Urothelium cell line (cell line): ENCODE results near the gene TMEM132A.
"Not testable (repeated sequence)": the region's sequence is repeated elsewhere in the genome, so short reads cannot be mapped to it uniquely, and the experiment has no call there.

Source experiments
- DNase-seq: peaks from one replicate; pipeline ENCODE4 v3.0.0; 2011; ENCODE audit warnings: low spot score, mixed read lengths
- FAIRE-seq: peaks from 2 replicates; lab custom pipeline; 2011; peaks lifted over from hg19 to GRCh38; lab: Jason Lieb, UNC

Gene TMEM132A

GRCh38 chr11:60902625-60903024 lies 21.6 kb upstream of the TMEM132A start:
- no peak for FAIRE-seq

GRCh38 chr11:60905047-60905446 lies 19.2 kb upstream of the TMEM132A start:
- FAIRE-seq (no peak), DNase-seq (no peak)

More at GRCh38 chr11:60902625-60903024, 21.6 kb upstream of the TMEM132A start:
- DNase-seq, result no peak

GRCh38 chr11:60905551-60906113 lies 18.6 kb upstream of the TMEM132A start:
- no peak for FAIRE-seq
- DNase-seq, result no peak

- DNase-seq (peak; percentile 98), FAIRE-seq (no peak)
These were observed 17.9 kb upstream of the TMEM132A start, which contains the start of gene PRPF19 for GRCh38 chr11:60906132-60906972. Gene PRPF19 (minus strand): TSS chr11:60906585. CDS start chr11:60906382, 203 bp downstream.

- DNase-seq (no peak), FAIRE-seq (no peak)
These were observed 15.5 kb upstream of the TMEM132A start for GRCh38 chr11:60908803-60909202.

- DNase-seq, FAIRE-seq: not testable (repeated sequence)
These were observed 14.5 kb upstream of the TMEM132A start for GRCh38 chr11:60909680-60910280.

- no peak for FAIRE-seq
- DNase-seq, result no peak
These were observed 14.0 kb upstream of the TMEM132A start for GRCh38 chr11:60910281-60910687.

GRCh38 chr11:60910711-60911380 lies 13.4 kb upstream of the TMEM132A start:
- DNase-seq (no peak), FAIRE-seq (no peak)

GRCh38 chr11:60912223-60912850 lies 11.9 kb upstream of the TMEM132A start:
- DNase-seq (no peak), FAIRE-seq (no peak)

GRCh38 chr11:60912851-60913528 lies 11.3 kb upstream of the TMEM132A start:
- DNase-seq, result no peak
- FAIRE-seq, result no peak

GRCh38 chr11:60913793-60914632 lies 10.2 kb upstream of the TMEM132A start, which contains the start of gene TMEM109:
Gene TMEM109 (plus strand): TSS chr11:60914158. CDS start chr11:60919694, 5,536 bp downstream.
- DNase-seq (peak; percentile 90), FAIRE-seq (no peak)

- FAIRE-seq (no peak), DNase-seq (peak; percentile 50)
These were observed 9.5 kb upstream of the TMEM132A start for GRCh38 chr11:60914633-60915247.

- DNase-seq (peak; percentile 81), FAIRE-seq (no peak)
These were observed 8.9 kb upstream of the TMEM132A start for GRCh38 chr11:60915248-60915914.

- DNase-seq (no peak), FAIRE-seq (no peak)
These were observed 7.5 kb upstream of the TMEM132A start for GRCh38 chr11:60916669-60917206.

- FAIRE-seq, result no peak
- no peak for DNase-seq
These were observed 7.0 kb upstream of the TMEM132A start for GRCh38 chr11:60917267-60917666.

- no peak for DNase-seq
- no peak for FAIRE-seq
These were observed 5.9 kb upstream of the TMEM132A start for GRCh38 chr11:60918251-60918938.

- FAIRE-seq (no peak), DNase-seq (no peak)
These were observed 5.4 kb upstream of the TMEM132A start for GRCh38 chr11:60918939-60919265.
